ENCODE measurements around the gene PLEKHG4B.
A peak's percentile ranks its signal among the peaks of the same experiment; 100 is the strongest.

Gene PLEKHG4B

GRCh38 chr5:76358-77169 lies 15.4 kb upstream of the PLEKHG4B start:
- DNase-seq: no peak

- no peak for DNase-seq
Observed at GRCh38 chr5:77170-77501, 14.8 kb upstream of the PLEKHG4B start.

- no peak for DNase-seq
Observed at GRCh38 chr5:77546-77945, 14.4 kb upstream of the PLEKHG4B start.

DNA sequence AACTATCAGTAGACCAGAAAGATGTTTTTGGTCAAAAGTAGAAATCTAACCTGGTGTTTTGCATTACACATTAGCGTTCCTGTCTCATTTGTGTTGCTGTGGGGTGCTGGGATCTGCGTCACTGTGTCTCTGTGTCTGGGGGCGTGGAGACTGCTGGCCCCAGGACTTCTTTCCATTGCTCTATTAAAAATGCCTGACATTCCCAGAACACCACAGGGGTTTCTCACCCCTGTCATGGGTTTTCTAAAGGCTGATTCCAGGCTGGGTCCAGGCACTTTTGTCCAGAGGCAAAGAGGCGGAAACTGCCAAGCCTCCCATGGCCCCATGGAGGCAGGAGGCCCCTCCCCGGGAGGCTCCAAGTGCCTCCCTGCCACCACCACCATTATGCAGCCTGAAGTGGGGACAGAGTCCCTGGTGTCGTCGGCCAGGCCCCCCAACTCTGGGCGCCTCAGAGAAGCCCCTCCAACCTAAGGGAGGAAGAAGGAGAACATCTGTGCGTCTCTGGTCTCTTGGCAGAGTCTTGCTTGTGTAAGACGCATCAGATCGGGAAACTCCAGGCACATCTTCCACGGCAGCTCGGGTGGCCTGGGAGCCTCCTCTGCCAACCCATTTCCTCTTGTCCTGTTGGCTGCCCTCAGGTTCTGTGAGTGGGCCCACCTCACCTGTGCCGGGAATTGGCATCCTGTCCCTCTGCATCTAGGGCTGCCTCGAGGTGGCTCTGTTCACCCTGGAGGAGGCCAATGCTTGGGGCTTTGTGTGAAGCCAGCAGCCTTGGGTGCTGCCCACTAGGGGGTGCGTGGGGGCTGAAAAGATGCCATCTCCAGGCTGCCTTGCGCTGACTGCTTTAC lies 13.8 kb upstream of the PLEKHG4B start:
- DNase-seq: peak; percentile 28

GRCh38 chr5:78805-79149 lies 13.2 kb upstream of the PLEKHG4B start:
- no peak for DNase-seq

- no peak for DNase-seq
Observed at GRCh38 chr5:79263-79662, 12.7 kb upstream of the PLEKHG4B start.

GRCh38 chr5:79821-80220 lies 12.1 kb upstream of the PLEKHG4B start:
- DNase-seq: no peak

GRCh38 chr5:81391-82021 lies 10.5 kb upstream of the PLEKHG4B start:
- DNase-seq: no peak

GRCh38 chr5:82097-82496 lies 9.9 kb upstream of the PLEKHG4B start:
- DNase-seq: no peak

DNA sequence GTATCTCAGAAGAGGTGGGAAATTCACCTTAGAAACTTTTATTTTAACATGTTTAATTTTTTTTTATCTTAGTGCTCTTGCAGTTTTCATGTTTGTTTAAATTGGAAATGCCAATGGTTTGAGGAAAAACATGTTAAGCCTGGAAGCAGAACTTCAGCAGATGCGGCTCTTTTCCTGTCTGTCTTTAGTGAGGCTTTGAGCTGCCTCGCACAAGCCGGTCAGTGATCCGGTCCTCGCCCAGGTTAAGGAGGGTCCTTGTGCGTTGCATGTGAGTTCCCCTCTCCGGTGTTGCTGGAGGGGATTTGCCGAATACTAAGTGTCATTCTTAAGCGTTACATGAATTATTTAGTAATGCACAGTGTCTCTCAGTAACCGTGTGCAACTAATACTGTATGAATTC lies 9.4 kb upstream of the PLEKHG4B start:
- no peak for DNase-seq

DNA sequence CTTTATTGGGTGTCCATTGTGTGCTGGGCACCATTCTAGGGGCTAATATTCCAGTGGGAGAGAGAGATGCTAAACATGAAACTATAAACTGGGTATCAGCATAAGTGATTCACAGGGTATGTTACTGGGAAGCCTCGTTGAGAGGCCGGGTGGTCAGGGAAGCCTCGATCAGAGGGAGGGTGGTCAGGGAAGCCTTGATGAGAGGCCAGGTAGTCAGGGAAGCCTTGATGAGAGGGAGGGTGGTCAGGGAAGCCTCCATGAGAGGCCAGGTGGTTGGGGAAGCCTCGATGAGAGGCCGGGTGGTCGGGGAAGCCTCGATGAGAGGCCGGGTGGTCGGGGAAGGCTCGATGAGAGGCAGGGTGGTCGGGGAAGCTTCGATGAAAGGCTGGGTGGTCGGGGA lies 8.9 kb upstream of the PLEKHG4B start:
- no peak for DNase-seq

GRCh38 chr5:85334-85995 lies 6.5 kb upstream of the PLEKHG4B start:
- DNase-seq: no peak

GRCh38 chr5:89337-90286 lies 2.4 kb upstream of the PLEKHG4B start:
- DNase-seq: no peak

GRCh38 chr5:90590-91547 lies 1.1 kb upstream of the PLEKHG4B start:
- DNase-seq: no peak

- DNase-seq: no peak
Observed at GRCh38 chr5:92401-93220, 643 bp downstream of the PLEKHG4B start.

GRCh38 chr5:93221-93980 lies 1.4 kb downstream of the PLEKHG4B start:
- no peak for DNase-seq

- DNase-seq: no peak
Observed at GRCh38 chr5:94113-94892, 2.3 kb downstream of the PLEKHG4B start.

GRCh38 chr5:95241-95980 lies 3.4 kb downstream of the PLEKHG4B start:
- no peak for DNase-seq
